CD14-positive monocyte (primary cell): Measurements from ENCODE around the gene MED15. TPM values are rescaled to one million over a fixed set of nuclear protein-coding genes. Genes with fewer than 3 reads are reported as not detected.

Experiments used
- DNase-seq, 3 donors: peaks; one replicate each; pipeline ENCODE4 v3.0.0-alpha.2; 2011 to 2022
- H2AFZ ChIP-seq: 2 replicates; pipeline ENCODE4 v1.6.0; 2012; ENCODE audit warnings: mild to moderate bottlenecking, low read depth, low read length, inconsistent platforms; ENCODE audit not compliant: insufficient read depth, poor library complexity, severe bottlenecking
- H3K27ac ChIP-seq, 2 donors: 1 replicate in 1 of 2; 2 replicates in 1 of 2; pipeline ENCODE4 v1.5.1; 2012 to 2013; ENCODE audit warnings: low read length in 2 of 2, control low read depth in 1 of 2, inconsistent platforms in 1 of 2, low read depth in 1 of 2, mild to moderate bottlenecking in 1 of 2
- H3K27me3 ChIP-seq, 2 donors: one replicate each; pipeline versions ENCODE4 v1.6.0 to v1.6.1; 2011 to 2013; ENCODE audit warnings: low read length in 2 of 2; ENCODE audit not compliant: control insufficient read depth in 2 of 2, insufficient read depth in 2 of 2
- H3K36me3 ChIP-seq, 2 donors: replicated peaks in 1 of 2; 1 replicate in 1 of 2; 2 replicates in 1 of 2; pipeline versions ENCODE4 v1.5.1 to v1.6.1; 2012 to 2013; ENCODE audit warnings: low read length in 2 of 2, control low read depth in 1 of 2, inconsistent platforms in 1 of 2, mild to moderate bottlenecking in 1 of 2; ENCODE audit not compliant: insufficient read depth in 2 of 2, control insufficient read depth in 1 of 2
- H3K4me1 ChIP-seq, 2 donors: 1 replicate in 1 of 2; 2 replicates in 1 of 2; pipeline versions ENCODE4 v1.5.1 to v1.6.1; 2012 to 2013; ENCODE audit warnings: low read length in 2 of 2, control low read depth in 1 of 2, inconsistent platforms in 1 of 2, mild to moderate bottlenecking in 1 of 2, moderate library complexity in 1 of 2; ENCODE audit not compliant: insufficient read depth in 2 of 2, control insufficient read depth in 1 of 2
- H3K4me2 ChIP-seq: replicated peaks from 2 replicates; pipeline ENCODE3; 2012; ENCODE audit warnings: low read length, moderate library complexity, mild to moderate bottlenecking; ENCODE audit not compliant: poor library complexity, severe bottlenecking; ENCODE audit errors: extremely low read depth
- H3K4me3 ChIP-seq, 3 experiments: fragments of 200-600 bp in 1 of 3; sonication (generic) in 1 of 3; replicated peaks in 1 of 3; 1 replicate in 2 of 3; 2 replicates in 1 of 3; pipeline ENCODE4 v1.5.1; 2011 to 2013; ENCODE audit warnings: low read length in 3 of 3, mild to moderate bottlenecking in 3 of 3, control low read depth in 2 of 3, low read depth in 2 of 3, inconsistent platforms in 1 of 3, moderate library complexity in 1 of 3
- H3K79me2 ChIP-seq: 2 replicates; pipeline ENCODE4 v1.6.0; 2012; ENCODE audit warnings: mild to moderate bottlenecking, control low read depth, inconsistent platforms, low read length, moderate library complexity; ENCODE audit not compliant: insufficient read depth
- H3K9ac ChIP-seq: 2 replicates; pipeline ENCODE4 v1.6.0; 2017; ENCODE audit warnings: low read length, mild to moderate bottlenecking; ENCODE audit not compliant: insufficient read depth, poor library complexity, severe bottlenecking
- H3K9me3 ChIP-seq, 2 donors: replicated peaks in 1 of 2; 1 replicate in 1 of 2; 2 replicates in 1 of 2; pipeline versions ENCODE4 v1.5.1 to v1.6.1; 2012 to 2013; ENCODE audit warnings: low read length in 2 of 2, control low read depth in 1 of 2; ENCODE audit not compliant: control insufficient read depth in 1 of 2, insufficient read depth in 1 of 2
- H4K20me1 ChIP-seq: 2 replicates; pipeline ENCODE4 v1.6.0; 2012; ENCODE audit warnings: mild to moderate bottlenecking, low read length, control low read depth, moderate library complexity; ENCODE audit not compliant: insufficient read depth
- H3K27ac Mint-ChIP-seq, 7 donors: one replicate each; pipeline ENCODE4 v1.8.0; 2020; ENCODE audit warnings: mild to moderate bottlenecking in 7 of 7, mixed read lengths in 7 of 7, moderate library complexity in 6 of 7, inconsistent platforms in 2 of 7
- H3K27me3 Mint-ChIP-seq, 3 donors: one replicate each; pipeline ENCODE4 v1.8.0; 2021 to 2022; ENCODE audit warnings: low read depth in 3 of 3, mild to moderate bottlenecking in 3 of 3, mixed read lengths in 3 of 3, moderate library complexity in 3 of 3, inconsistent platforms in 1 of 3
- H3K36me3 Mint-ChIP-seq, 2 donors: one replicate each; pipeline ENCODE4 v1.8.0; 2020; ENCODE audit warnings: mixed read lengths in 2 of 2, inconsistent platforms in 1 of 2, mild to moderate bottlenecking in 1 of 2
- H3K4me1 Mint-ChIP-seq: one replicate; pipeline ENCODE4 v1.8.0; 2020; ENCODE audit warnings: mild to moderate bottlenecking, mixed read lengths
- H3K4me3 Mint-ChIP-seq, 2 donors: one replicate each; pipeline ENCODE4 v1.8.0; 2020; ENCODE audit warnings: mild to moderate bottlenecking in 2 of 2, mixed read lengths in 2 of 2, moderate library complexity in 1 of 2
- H3K9me3 Mint-ChIP-seq, 7 donors: one replicate each; pipeline ENCODE4 v1.8.0; 2020 to 2022; ENCODE audit warnings: mixed read lengths in 7 of 7, mild to moderate bottlenecking in 6 of 7, moderate library complexity in 6 of 7, inconsistent platforms in 2 of 7
- WGBS: methylation state at CpG from one replicate; pipeline ENCODE4 v1.1.5; 2013; ENCODE audit warnings: missing lambda C conversion rate; ENCODE audit not compliant: insufficient coverage; 5-methylcytosine and 5-hydroxymethylcytosine counted together
- intact Hi-C, 2 donors: fragments of 100-400 bp; cut with micrococcal nuclease; formaldehyde crosslinking; loops; one replicate each; pipeline versions ENCODE4 v1.15.0 to v1.15.1; 2023
- polyA plus RNA-seq, 3 donors: library from polyadenylated mRNA; depleted of rRNA in 1 of 3; unstranded in 2 of 3; stranded (reverse) in 1 of 3; fragments of 300-500 nt in 2 of 3; fragments of >200 nt in 1 of 3; fragmentation: Illumina TruSeq in 2 of 3; gene quantifications; 1 replicate in 2 of 3; 2 replicates in 1 of 3; pipeline ENCODE4 v1.2.3, GENCODE V29; 2012 to 2021
- TF ChIP-seq, protein P1 (sequence below): fragments of 200-600 bp; IDR thresholded peaks from one replicate; pipeline ENCODE4 v1.8.0; 2022; ENCODE audit warnings: antibody characterized with exemption, mild to moderate bottlenecking

MED15 gene
- polyA plus RNA-seq, 3 donors = 10.0 to 126 (median 17.8) TPM

DNA sequence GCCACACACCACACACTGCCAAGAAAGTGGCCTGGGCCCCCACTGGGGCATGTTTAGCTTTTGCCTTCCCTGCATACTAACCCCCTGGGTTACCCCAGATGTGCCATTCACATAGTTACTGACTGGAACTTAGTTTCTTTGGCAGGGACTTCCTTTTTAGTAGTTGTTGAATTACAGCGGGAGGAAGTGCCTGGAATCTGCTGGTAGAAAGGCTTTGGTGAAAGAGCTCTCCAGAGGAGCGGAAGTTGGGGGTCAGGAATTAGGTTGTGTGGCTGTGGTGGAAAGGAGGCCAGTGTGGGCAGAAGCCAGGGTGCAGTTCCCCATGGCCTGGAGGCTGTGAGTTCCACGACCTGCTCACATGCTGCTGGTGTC is 69.0 kb downstream of the MED15 start:
- Histone ChIP-seq H3K4me1 (peaks cover 10% of the 10 kb centered on the region in 2 donors), H4K20me1 (peaks cover 92% of the 10 kb centered on the region), H3K4me3 (no peak overlapping the region), H2AFZ (no peak overlapping the region), H3K27me3 (no peaks in the 10 kb centered on the region), H3K27ac (peak overlapping the region; percentile 23 to 71), H3K79me2 (peaks cover 10% of the 10 kb centered on the region), H3K9me3 (no peaks in the 10 kb centered on the region), H3K36me3 (peaks cover 92 to 99% of the 10 kb centered on the region in 2 donors), H3K4me2 (no peak overlapping the region), H3K9ac (peak overlapping the region; percentile 21)
- WGBS = 0% methylated on average over 2 of the region's 3 CpGs
- TF ChIP-seq, protein P1, sequence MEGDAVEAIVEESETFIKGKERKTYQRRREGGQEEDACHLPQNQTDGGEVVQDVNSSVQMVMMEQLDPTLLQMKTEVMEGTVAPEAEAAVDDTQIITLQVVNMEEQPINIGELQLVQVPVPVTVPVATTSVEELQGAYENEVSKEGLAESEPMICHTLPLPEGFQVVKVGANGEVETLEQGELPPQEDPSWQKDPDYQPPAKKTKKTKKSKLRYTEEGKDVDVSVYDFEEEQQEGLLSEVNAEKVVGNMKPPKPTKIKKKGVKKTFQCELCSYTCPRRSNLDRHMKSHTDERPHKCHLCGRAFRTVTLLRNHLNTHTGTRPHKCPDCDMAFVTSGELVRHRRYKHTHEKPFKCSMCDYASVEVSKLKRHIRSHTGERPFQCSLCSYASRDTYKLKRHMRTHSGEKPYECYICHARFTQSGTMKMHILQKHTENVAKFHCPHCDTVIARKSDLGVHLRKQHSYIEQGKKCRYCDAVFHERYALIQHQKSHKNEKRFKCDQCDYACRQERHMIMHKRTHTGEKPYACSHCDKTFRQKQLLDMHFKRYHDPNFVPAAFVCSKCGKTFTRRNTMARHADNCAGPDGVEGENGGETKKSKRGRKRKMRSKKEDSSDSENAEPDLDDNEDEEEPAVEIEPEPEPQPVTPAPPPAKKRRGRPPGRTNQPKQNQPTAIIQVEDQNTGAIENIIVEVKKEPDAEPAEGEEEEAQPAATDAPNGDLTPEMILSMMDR = no peak
- Mint-ChIP-seq H3K9me3 (peaks cover 0 to 2% (median 0%) of the 10 kb centered on the region in 7 donors), H3K4me1 (peaks cover 20% of the 10 kb centered on the region), H3K27me3 (no peaks in the 10 kb centered on the region), H3K36me3 (peaks cover 76 to 95% of the 10 kb centered on the region in 2 donors), H3K27ac (peak overlapping the region; percentile 26 to 83 (median 67)), H3K4me3 (no peak overlapping the region)
- DNase-seq = peak in 1 of 3 donors; percentile 57
- intact Hi-C loops = no loop called here

DNA sequence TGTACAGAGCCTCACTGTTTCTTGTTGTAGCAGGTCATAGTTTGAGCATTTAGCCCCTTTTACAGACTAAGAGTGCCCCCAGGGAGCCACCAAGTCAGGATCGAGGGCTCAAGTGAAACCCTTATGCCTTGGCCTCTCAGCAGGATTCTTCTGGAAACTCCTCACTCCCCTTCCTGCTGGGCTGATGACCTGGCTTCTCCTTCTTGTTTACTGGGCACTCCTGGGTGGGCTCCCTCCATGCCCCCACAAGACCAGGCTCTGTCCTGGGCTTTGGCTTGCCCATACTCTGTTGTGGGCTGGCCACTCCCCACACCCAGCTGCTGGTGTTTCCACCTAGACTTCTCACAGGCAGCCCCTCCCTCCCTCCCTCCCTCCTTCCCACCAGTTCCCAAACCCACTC is 69.6 kb downstream of the MED15 start:
- Mint-ChIP-seq H3K36me3 (peaks cover 74 to 95% of the 10 kb centered on the region in 2 donors), H3K4me3 (no peak overlapping the region), H3K4me1 (peaks cover 20% of the 10 kb centered on the region), H3K27me3 (no peaks in the 10 kb centered on the region), H3K9me3 (peaks cover 0 to 2% (median 0%) of the 10 kb centered on the region in 7 donors), H3K27ac (peak overlapping the region in 4 of 7 donors; percentile 40 to 82 (median 65))
- WGBS = 88% methylated on average over 1 of the region's 1 CpG
- DNase-seq = no peak
- Histone ChIP-seq H2AFZ (no peak overlapping the region), H3K79me2 (peaks cover 10% of the 10 kb centered on the region), H3K4me3 (no peak overlapping the region), H3K36me3 (peaks cover 92 to 99% of the 10 kb centered on the region in 2 donors), H3K9me3 (no peaks in the 10 kb centered on the region), H3K4me2 (no peak overlapping the region), H3K4me1 (peaks cover 10% of the 10 kb centered on the region in 2 donors), H3K27ac (peak overlapping the region in 1 of 2 donors; percentile 71), H4K20me1 (peaks cover 92% of the 10 kb centered on the region), H3K9ac (no peak overlapping the region), H3K27me3 (no peaks in the 10 kb centered on the region)
- TF ChIP-seq, protein P1 = no peak
- intact Hi-C loops = no loop called here
